Erythroblast (primary cell): ENCODE measurements around the gene NCKAP1.
"Not testable (repeated sequence)": the region's sequence is repeated elsewhere in the genome, so short reads cannot be mapped to it uniquely, and the experiment has no call there.

Experiments used
- DNase-seq, 2 experiments: peaks; one replicate each; lab custom pipeline; 2025; lab: John Stamatoyannopoulos, UW
- GATA1 ChIP-seq: IDR thresholded peaks from 2 replicates; pipeline ENCODE4 v1.6.1; 2011; ENCODE audit warnings: low read depth, mild to moderate bottlenecking, control low read depth, low read length, moderate library complexity
- POLR2A ChIP-seq: IDR thresholded peaks from 2 replicates; pipeline ENCODE4 v1.6.1; 2011; ENCODE audit warnings: mild to moderate bottlenecking, low read length

The NCKAP1 gene

GRCh38 chr2:182891611-182892010 lies 146.6 kb downstream of the NCKAP1 start:
- no peak for DNase-seq
- no peak for TF ChIP-seq GATA1
- TF ChIP-seq POLR2A = no peak

DNA sequence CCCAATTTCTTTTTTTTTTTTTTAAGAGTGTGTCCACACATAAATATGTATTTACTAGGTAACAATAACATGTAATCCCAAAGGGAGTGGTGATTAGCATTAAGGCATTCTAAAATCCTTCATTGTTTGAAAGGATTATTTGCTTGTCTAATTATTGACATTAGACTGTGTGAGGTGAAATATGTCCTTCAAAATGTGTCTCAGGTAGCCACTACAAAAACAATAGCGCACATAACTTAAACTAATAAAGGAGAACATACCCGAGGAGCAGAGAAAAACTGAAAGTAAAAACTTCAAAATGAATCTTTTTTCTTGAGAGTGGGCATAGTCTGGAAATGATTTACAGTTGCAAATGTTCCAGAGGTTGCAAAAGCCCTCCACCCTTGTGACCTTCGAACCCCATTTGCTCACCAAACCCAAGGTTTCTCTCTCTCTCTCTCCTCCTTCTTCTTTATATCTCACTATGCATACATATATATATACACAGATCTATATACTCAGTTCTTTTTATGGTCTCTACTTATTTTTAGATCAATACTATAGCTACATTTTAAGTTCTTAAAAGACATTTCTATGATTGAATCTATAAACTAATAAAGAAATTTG lies 147.4 kb downstream of the NCKAP1 start:
- DNase-seq = no peak
- TF ChIP-seq GATA1 (no peak), POLR2A (no peak)

DNA sequence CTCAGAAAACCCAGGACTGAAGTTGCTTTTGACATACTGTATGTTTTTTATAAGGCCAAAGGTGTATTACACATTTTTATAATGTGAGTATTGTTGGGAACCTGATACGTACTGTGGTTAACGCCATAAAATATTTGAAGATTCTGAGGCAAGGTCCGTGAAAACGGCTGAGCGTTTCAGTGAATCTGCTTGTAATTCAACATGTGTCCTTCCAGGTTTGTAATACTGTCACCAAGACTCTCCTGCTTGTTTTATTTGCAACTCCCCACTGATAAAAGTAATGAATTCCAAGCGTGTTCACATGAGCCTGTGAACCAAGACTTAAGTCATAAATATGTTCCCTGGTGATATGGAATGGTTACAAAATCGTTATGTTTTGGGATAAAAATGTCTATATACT lies 148.0 kb downstream of the NCKAP1 start:
- no peak for TF ChIP-seq GATA1
- TF ChIP-seq POLR2A = no peak
- no peak for DNase-seq

DNA sequence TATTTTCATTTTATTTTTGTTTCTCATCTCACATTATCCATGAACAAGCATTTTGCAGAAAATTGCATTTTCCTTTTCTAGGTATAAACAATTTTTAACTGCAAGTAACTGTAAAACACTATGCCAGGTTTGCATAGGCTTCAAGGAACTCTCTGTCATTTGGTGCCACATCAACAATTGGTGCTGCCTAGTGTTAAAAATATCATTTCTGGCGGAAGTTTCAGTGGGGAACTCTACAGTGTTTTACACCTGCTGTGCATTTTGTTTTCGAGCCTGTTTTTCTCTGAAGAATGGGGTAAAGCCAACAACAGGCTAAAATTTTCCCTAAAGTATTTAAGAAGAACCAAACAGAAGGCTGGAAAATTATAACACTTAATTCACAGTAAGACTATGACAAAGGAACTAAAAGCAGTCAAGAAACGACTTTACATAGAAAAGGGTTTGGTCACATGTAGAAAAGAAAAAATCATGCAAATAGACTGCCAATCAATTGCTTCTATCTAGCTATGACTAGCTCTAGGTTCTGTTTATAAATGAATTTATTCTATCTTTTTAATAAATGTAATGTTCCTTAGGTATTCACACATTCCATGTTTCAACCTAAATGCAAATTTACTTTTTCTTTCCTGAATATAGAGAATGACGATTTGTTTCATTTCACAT lies 150.4 kb downstream of the NCKAP1 start:
- TF ChIP-seq POLR2A (no peak), GATA1 (no peak)
- no peak for DNase-seq

DNA sequence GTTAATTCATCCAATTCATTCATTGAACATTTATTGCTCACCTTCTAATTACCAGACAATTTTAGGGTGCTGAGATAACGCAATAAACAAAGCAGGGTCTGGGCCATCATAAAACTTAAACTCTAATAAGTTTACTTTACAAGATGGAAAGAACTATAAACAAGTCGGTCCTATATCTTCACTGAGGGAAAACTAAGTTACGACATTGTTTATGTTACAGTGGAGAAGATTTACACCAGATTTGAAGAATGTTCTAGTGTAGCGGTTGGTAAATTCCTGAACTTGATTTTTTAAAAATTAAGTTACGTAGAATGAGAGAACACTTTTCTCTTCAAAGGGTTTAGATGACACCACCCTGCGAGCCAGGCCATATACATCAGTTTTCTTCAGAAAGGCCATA lies 151.2 kb downstream of the NCKAP1 start:
- no peak for TF ChIP-seq GATA1
- no peak for TF ChIP-seq POLR2A
- no peak for DNase-seq

DNA sequence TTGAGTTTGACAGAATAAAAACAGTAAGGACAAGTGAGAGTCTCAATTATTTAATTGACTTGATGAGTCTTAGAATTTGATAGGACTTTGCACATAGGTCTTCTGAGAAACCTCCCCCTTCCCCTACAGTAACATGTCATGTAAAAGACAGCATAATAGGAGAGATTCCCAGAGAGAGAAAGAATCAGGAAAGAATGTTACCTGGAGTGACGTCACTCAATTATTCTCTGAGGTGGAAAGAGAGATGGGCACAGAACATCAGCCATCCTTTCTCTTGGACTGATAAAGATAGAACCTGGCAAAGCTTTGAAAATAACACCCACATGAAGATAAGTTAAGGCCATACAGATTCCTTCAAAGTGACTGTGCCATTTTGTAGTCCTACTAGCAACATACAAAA lies 152.5 kb downstream of the NCKAP1 start:
- no peak for DNase-seq
- TF ChIP-seq POLR2A (no peak), GATA1 (no peak)

DNA sequence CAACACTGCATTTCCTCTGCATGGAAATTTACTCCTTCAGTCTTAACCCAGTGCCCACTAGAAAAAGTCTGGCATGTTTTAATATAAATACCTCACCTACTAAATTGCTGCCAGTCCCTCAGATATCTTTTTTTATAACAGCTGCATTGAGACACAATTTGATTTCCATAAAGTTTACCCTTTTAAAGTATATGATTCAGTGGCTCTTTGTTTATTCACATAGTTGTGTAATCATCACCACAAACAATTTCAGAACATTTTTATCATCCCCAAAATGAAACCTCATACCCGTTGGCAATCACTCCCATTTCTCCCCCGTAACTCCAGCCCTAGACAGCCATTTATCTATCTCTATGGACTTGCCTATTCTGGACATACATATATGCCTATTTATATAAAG lies 154.8 kb downstream of the NCKAP1 start:
- no peak for DNase-seq
- TF ChIP-seq GATA1 (no peak), POLR2A (no peak)

- DNase-seq = not testable (repeated sequence)
Observed at GRCh38 chr2:182880100-182880499, 158.2 kb downstream of the NCKAP1 start.

GRCh38 chr2:182876653-182877052 lies 161.6 kb downstream of the NCKAP1 start:
- not testable (repeated sequence) for DNase-seq

DNA sequence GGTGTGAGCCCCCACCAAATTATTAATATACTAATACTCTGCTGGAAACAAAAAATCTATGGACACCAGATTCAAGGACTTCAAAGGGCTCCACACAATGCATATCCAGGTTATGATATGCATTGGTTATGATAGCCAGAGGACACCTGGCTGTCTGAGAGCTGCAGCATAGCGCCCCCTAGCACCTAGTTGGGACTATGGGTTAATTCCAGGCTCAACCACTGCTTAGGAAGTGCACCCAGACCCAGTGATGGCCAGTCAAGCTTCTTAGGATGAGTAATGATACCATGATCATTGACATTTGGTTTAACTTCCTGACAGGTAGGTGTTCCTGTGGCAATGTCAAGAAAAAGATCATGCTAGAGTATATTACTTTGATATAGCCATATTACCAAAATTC lies 168.0 kb downstream of the NCKAP1 start:
- TF ChIP-seq POLR2A = no peak
- TF ChIP-seq GATA1 = no peak
- peak; percentile 37 to 54 for DNase-seq

DNA sequence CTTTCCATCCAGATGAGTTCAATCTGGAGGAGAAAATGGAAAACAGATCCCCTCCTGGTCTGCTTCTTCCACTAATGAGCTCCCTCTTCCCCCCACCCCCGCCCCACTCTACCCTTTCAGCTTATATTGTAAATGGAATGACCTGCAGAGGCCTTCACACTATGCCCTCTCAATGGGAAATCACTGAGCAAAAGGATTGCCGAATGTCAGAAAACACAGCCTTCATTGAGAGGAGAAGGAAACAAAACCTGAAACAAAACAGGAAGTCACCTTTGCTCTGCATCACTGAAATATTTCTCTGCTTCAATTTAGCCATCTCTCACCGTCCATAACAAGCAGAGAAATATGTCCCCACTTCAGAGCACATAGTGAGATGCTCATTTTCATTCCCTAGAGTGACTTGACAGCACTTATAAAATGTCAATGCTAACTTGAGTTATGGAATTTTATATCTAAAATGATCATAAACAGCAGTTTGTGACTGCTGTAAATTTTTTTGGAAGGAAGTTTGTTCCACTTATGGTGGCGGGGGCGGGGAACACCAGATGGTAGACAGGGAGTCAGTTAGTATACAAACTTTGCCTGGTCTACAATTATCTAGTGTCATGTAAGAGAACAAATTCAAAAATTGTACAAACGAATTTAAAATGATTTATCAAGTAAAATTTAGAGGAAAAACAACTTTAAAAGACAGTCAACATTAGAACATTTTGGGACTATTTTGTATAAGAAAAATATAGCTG lies 170.0 kb downstream of the NCKAP1 start:
- DNase-seq = no peak
- no peak for TF ChIP-seq GATA1
- no peak for TF ChIP-seq POLR2A

DNA sequence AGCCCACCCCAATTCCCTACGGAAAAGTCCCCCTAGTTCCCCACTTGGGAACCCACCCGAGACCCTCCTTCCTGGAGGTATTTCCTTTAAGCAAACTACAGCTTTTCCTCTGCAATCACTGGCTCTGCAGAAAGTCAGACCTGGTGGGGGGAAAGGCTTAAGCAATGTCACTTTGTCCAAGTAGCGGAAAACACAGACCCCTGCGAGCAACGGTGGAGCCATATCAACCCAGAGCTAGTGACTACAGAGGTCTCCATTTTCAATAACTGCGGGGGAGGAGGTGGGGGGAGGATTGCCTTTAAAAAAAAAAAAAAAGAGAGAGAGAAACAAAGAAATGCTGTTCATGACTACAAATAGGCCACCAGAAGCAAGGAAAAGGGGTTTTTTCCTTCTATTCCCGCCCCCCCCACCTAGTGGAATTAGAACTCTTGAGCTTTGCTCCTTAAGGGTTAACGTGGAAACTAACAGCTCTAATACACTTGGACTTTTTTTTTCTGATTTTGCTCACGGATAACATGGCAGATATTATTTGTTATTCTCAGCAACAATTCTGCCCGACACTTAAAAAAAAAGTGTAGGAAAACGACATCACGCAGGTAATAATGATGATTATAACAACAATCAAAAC lies 170.7 kb downstream of the NCKAP1 start:
- no peak for DNase-seq
- no peak for TF ChIP-seq GATA1
- TF ChIP-seq POLR2A = no peak

DNA sequence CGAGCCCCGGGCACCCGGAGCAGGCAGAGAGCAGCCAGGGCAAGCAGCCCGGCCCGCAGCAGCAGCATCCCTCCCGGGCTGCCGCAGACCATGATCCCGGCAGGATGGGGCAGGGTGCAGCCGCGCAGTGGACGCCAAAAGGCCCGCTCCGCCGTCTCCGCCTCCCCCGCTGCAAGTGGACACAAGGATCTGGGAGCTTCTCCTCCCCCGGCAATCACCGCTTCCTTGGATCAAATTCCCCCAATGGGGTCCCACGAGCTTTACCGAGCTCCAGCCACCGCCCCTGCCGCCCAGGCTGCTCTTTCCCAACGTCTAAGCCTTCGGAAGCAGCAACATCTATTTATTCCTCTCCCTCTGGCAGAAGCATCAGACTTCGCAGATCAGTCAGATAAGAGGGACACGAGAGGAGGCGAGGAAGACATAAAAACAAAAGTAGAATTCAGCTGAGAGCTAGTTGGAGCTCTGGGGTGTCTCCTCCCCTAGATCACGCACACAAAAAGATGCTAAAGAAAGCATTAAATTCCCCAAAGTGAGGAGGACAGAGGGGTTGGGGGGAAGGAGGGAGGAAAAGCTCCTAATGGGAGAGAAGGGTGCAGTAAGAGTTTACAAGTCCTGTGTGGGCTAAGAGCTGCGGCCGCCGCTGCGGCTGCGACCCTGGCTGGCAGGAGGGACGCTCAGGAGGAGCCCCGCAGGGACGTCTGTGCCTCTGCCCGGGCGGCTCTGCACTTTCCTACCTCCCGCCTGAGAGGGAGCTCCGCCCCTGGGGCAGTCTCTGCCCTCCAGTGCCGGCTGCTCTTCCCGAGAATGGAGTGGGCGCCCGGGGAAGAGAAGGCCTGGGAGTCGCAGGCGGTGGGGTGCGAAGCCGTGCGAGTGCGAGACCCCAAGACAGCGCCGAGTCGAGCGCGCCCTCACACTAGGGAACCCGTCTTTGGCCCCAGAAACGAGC lies 171.5 kb downstream of the NCKAP1 start, which contains the start of gene FRZB:
Gene FRZB, minus strand, starts transcription at position 177 of the 946 bp plus-strand sequence. Its CDS starts 85 bp downstream, at position 92.
- TF ChIP-seq POLR2A (no peak), GATA1 (no peak)
- DNase-seq = peak in 1 of 2 experiments; percentile 5
